ENCODE measurements around the gene GNMT.

The GNMT gene

GRCh38 chr6:43009124-43009523 lies 48.6 kb downstream of the GNMT start:
- H3K9ac ChIP-seq (ENCODE audit: insufficient read length): no peak overlapping the region
- H3K9me3 ChIP-seq (ENCODE audit: low read depth, low read length): no peaks in the 10 kb centered on the region
- TF ChIP-seq EZH2 (IDR thresholded peaks at IDR 0.05) (no peak), FOXP2 (optimal IDR thresholded peaks at IDR 0.05; ENCODE audit: control extremely low read depth, extremely low read length, insufficient read depth) (no peak), POLR2AphosphoS5 (IDR thresholded peaks at IDR 0.05; ENCODE audit: borderline replicate concordance, low read depth, low read length) (no peak)
- no peak for DNase-seq (ENCODE audit: low read depth, low spot score)
- H3K4me3 ChIP-seq: no peak overlapping the region
- H3K27ac ChIP-seq: no peak overlapping the region
- H3K36me3 ChIP-seq (ENCODE audit: insufficient read depth, low read length): peaks cover 59% of the 10 kb centered on the region

GRCh38 chr6:43011207-43011606 lies 50.7 kb downstream of the GNMT start:
- Histone ChIP-seq H3K9me3 (ENCODE audit: low read depth, low read length) (no peaks in the 10 kb centered on the region), H3K36me3 (ENCODE audit: insufficient read depth, low read length) (peaks cover 56% of the 10 kb centered on the region), H3K9ac (ENCODE audit: insufficient read length) (no peak overlapping the region), H3K4me3 (no peak overlapping the region), H3K27ac (no peak overlapping the region)
- no peak for DNase-seq (ENCODE audit: low read depth, low spot score)
- no peak for TF ChIP-seq FOXP2 (optimal IDR thresholded peaks at IDR 0.05; ENCODE audit: control extremely low read depth, extremely low read length, insufficient read depth)
- TF ChIP-seq EZH2 (IDR thresholded peaks at IDR 0.05): no peak
- TF ChIP-seq POLR2AphosphoS5 (IDR thresholded peaks at IDR 0.05; ENCODE audit: borderline replicate concordance, low read depth, low read length): no peak

- H3K36me3 ChIP-seq (ENCODE audit: insufficient read depth, low read length): peaks cover 54% of the 10 kb centered on the region
- no peak overlapping the region for H3K27ac ChIP-seq
Observed at GRCh38 chr6:43012364-43012763, 51.8 kb downstream of the GNMT start.

GRCh38 chr6:43013097-43013842 lies 52.7 kb downstream of the GNMT start:
- Histone ChIP-seq H3K9me3 (ENCODE audit: low read depth, low read length) (no peaks in the 10 kb centered on the region), H3K9ac (ENCODE audit: insufficient read length) (peak overlapping the region; percentile 91), H3K36me3 (ENCODE audit: insufficient read depth, low read length) (peaks cover 54% of the 10 kb centered on the region), H3K4me3 (peak overlapping the region; percentile 89), H3K27ac (no peak overlapping the region)
- no peak for DNase-seq (ENCODE audit: low read depth, low spot score)
- TF ChIP-seq EZH2 (IDR thresholded peaks at IDR 0.05): no peak
- no peak for TF ChIP-seq FOXP2 (optimal IDR thresholded peaks at IDR 0.05; ENCODE audit: control extremely low read depth, extremely low read length, insufficient read depth)
- no peak for TF ChIP-seq POLR2AphosphoS5 (IDR thresholded peaks at IDR 0.05; ENCODE audit: borderline replicate concordance, low read depth, low read length)

More at GRCh38 chr6:43012364-43012763, 51.8 kb downstream of the GNMT start:
- TF ChIP-seq EZH2 (IDR thresholded peaks at IDR 0.05): no peak
- TF ChIP-seq FOXP2 (optimal IDR thresholded peaks at IDR 0.05; ENCODE audit: control extremely low read depth, extremely low read length, insufficient read depth): no peak
- TF ChIP-seq POLR2AphosphoS5 (IDR thresholded peaks at IDR 0.05; ENCODE audit: borderline replicate concordance, low read depth, low read length): no peak
- Histone ChIP-seq H3K9ac (ENCODE audit: insufficient read length) (peak overlapping the region; percentile 91), H3K9me3 (ENCODE audit: low read depth, low read length) (no peaks in the 10 kb centered on the region), H3K4me3 (peak overlapping the region; percentile 89)
- DNase-seq (ENCODE audit: low read depth, low spot score): no peak
